ENCODE results near the gene TOM1L2. TPM values are rescaled to one million over a fixed set of nuclear protein-coding genes. Genes with fewer than 3 reads are reported as not detected.

TOM1L2 gene
- total RNA-seq, 2 donors from 2014 or later = 42.2 to 44.2 TPM

DNA sequence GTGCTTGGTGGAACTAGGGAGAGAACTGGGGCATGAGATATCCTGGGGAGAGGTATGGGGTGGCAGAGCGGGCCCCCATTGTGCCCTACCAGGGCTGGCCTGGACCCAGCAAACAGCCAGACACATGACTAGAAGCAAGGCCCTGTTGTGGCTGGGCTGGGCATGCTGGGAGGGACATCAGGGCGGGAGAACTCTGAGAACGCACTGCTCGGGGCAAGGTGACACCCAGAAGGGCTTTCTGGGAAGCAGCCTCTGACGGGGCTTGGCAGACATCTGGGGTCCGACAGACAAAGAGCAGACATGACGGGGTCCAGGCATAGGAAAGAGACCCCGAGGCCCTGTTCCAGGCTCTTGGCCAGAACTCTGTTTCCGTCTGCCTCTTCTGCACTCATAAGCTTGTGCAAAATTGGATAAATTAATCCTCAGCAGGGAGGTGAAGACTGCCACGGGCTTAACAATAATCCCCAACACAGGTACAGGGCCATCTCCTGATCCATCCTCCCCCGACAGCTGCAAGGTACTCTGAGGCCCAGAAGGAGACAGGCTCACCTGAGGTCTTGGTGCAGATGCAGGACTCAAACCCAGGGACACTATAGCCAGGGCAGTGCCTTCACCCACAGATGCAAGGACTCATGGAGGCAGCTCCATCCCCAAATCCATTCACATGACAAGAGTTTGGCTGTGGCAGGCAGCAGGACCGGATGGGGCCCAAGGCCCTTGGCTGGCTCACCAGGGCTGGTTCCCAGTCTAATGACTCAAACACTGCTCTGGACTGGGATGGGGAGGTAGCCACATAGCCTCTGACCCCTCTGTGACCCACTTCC lies 140.8 kb downstream of the TOM1L2 start:
- Mint-ChIP-seq H3K4me1 (peaks cover 45% of the 10 kb centered on the region), H3K27ac (no peak overlapping the region)

DNA sequence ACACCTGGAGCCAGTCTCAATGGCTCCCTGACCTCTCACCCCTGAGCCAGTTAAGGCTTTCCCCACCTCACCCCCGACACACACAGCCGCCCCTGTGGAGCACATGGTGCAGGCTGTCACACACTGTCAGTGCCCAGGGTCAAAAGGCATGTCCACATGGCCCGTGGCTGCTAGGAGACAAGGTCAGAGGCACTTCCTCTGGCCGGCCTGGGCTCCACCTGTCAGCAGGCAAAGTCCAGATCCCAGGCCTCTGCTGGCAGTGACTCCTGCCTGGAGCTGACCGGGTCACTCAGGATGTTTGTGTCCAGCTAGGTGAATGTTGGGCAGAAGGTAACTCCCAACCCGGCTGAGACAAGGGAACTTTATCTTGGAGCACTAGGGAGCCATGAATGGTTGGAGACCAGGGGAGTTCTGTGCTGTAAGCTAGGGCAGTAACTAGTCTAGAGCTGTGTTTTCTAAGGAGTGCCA lies 141.4 kb downstream of the TOM1L2 start:
- H3K9me3 ChIP-seq (ENCODE audit: control insufficient read depth, low read length, poor library complexity, severe bottlenecking) = no peaks in the 10 kb centered on the region
- H3K36me3 Mint-ChIP-seq (ENCODE audit: low read depth) = peaks cover 2% of the 10 kb centered on the region
- no peak for ATAC-seq
- DNase-seq = no peak
- no peak overlapping the region for H3K27ac Mint-ChIP-seq
- no peak overlapping the region for H3K4me3 Mint-ChIP-seq
- H3K27me3 Mint-ChIP-seq = no peaks in the 10 kb centered on the region
- H3K4me1 Mint-ChIP-seq = peaks cover 48% of the 10 kb centered on the region

More for the DNA sequence above, 140.8 kb downstream of the TOM1L2 start:
- Mint-ChIP-seq H3K27me3 (no peaks in the 10 kb centered on the region), H3K4me3 (no peak overlapping the region), H3K36me3 (ENCODE audit: low read depth) (peaks cover 2% of the 10 kb centered on the region)
- DNase-seq (no peak), ATAC-seq (no peak)
- H3K9me3 ChIP-seq (ENCODE audit: control insufficient read depth, low read length, poor library complexity, severe bottlenecking) = no peaks in the 10 kb centered on the region

DNA sequence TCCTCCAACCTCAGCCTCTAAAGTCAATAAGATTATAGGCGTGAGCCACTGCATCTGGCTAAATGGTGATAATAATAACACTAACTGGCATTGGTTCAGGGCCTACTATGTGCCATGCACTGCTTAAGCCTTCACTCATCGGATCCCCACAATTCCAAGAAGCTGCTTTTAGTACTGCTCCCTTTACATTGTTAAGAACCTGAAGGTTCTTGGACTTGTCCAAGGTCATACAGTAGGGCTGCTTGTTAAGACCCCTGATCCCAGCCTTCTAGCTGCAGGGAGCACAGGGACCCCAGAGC lies 142.0 kb downstream of the TOM1L2 start:
- peaks cover 2% of the 10 kb centered on the region for H3K36me3 Mint-ChIP-seq (ENCODE audit: low read depth)
- no peak overlapping the region for H3K27ac Mint-ChIP-seq

DNA sequence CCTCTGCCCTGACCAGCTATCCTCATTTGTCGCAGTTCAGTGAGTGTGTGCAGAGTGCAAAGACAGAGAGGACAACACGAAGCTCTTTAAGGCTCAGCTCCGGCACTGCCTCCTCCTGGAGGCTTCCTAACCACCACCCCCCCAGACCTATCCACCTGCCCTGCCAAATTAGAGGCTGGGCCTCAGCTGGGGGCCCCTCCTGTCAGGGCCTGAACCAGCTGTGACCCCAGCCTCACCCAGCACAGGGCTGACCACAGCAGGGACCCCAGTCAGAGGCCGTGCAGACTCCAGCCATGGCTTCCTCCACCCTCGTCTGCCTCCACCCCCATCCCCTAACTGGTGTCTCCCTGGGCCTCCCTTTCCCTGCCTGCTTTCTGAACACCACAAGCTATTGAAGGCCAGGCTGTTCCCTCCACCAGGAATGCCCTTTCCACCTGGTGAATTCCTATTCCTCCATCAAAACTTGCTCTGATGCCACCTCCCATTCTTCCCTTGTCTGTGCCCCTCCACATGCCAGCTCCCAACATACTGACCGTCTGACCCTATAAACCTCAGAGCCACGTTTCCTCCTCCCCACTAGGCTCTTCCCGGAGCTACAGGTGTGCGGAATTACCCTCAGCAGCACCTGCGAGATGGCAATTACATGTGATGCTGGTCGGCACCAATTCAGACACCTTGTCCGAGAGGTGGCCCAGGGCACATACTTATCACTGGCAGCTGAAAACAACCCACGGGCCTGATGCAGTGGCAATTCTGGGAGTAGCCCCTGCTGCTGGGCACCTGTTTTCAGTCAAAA lies 144.2 kb downstream of the TOM1L2 start:
- DNase-seq (no peak), ATAC-seq (no peak)
- H3K9me3 ChIP-seq (ENCODE audit: control insufficient read depth, low read length, poor library complexity, severe bottlenecking) = no peaks in the 10 kb centered on the region
- Mint-ChIP-seq H3K27ac (peak overlapping the region; percentile 96), H3K4me1 (peaks cover 45% of the 10 kb centered on the region), H3K36me3 (ENCODE audit: low read depth) (peaks cover 2% of the 10 kb centered on the region), H3K27me3 (no peaks in the 10 kb centered on the region), H3K4me3 (peak overlapping the region; percentile 61)

More for the DNA sequence above, 142.0 kb downstream of the TOM1L2 start:
- H3K27me3 Mint-ChIP-seq = no peaks in the 10 kb centered on the region
- ATAC-seq (no peak), DNase-seq (no peak)
- H3K4me3 Mint-ChIP-seq = no peak overlapping the region
- no peaks in the 10 kb centered on the region for H3K9me3 ChIP-seq (ENCODE audit: control insufficient read depth, low read length, poor library complexity, severe bottlenecking)
- peaks cover 45% of the 10 kb centered on the region for H3K4me1 Mint-ChIP-seq

DNA sequence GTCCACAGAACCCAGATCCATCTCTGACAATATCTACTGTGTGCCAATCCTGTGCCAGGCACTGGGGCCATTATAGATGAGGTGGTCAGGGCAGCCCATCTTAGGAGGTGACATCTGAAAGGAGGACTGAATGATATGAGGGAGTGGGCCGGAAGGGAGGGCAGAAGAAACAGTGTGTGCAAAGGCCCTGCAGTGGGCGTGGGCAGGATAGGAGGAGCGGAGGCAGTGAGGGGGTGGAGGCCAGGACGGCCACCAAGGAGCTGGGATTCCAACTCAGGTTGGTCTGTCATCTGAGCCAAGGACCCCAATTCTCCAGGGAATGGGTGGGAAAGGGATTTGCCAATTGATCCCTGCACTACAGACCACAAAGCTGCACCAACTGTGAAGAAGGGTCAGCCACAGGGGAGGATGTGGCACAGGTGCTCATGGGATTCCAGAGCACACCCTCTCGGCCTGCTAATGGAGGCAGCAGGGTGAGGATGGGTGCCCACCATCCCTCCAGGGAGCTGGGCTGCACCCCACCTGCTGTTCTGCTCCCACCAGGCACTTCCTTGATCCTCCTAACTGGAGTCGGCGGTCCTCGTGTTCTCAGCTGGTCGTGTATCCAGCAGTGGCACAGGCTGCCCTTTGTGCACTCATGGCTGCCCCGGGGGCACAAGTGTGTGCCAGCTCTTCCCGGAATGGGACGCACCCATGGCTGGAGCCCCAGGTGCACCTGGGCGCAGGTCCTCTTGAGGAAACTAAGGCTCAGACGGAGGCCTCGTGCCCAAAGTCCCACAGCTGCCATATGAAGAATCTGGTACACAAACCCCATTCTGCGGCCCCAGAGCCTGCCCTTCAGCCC lies 145.0 kb downstream of the TOM1L2 start:
- Mint-ChIP-seq H3K4me1 (peaks cover 49% of the 10 kb centered on the region), H3K36me3 (ENCODE audit: low read depth) (no peaks in the 10 kb centered on the region), H3K27me3 (no peaks in the 10 kb centered on the region), H3K27ac (peak overlapping the region; percentile 96), H3K4me3 (peak overlapping the region; percentile 76)
- no peaks in the 10 kb centered on the region for H3K9me3 ChIP-seq (ENCODE audit: control insufficient read depth, low read length, poor library complexity, severe bottlenecking)
- ATAC-seq (no peak), DNase-seq (no peak)

DNA sequence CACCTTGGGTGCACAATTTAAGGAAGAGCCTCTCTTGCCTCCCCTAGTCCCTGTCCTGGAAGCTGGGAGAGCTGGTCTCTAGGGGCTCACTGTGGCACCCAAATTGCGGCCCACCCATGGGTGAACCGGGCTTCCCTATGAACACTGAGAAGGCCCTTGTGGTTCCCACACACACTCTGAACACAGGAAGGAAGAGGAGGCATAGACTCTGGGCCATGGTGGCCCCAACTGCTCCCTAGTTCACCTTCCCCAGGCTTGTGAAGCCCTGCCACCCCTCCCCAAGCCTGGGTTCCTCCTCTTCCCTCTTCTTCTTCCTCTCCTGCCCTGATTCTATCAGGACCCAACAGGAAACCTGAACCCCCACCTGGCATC lies 145.9 kb downstream of the TOM1L2 start:
- no peaks in the 10 kb centered on the region for H3K36me3 Mint-ChIP-seq (ENCODE audit: low read depth)
- peak overlapping the region; percentile 96 for H3K27ac Mint-ChIP-seq
- no peak for ATAC-seq
- peaks cover 48% of the 10 kb centered on the region for H3K4me1 Mint-ChIP-seq
- no peak for DNase-seq
- no peaks in the 10 kb centered on the region for H3K9me3 ChIP-seq (ENCODE audit: control insufficient read depth, low read length, poor library complexity, severe bottlenecking)
- no peaks in the 10 kb centered on the region for H3K27me3 Mint-ChIP-seq
- H3K4me3 Mint-ChIP-seq = peak overlapping the region; percentile 76

DNA sequence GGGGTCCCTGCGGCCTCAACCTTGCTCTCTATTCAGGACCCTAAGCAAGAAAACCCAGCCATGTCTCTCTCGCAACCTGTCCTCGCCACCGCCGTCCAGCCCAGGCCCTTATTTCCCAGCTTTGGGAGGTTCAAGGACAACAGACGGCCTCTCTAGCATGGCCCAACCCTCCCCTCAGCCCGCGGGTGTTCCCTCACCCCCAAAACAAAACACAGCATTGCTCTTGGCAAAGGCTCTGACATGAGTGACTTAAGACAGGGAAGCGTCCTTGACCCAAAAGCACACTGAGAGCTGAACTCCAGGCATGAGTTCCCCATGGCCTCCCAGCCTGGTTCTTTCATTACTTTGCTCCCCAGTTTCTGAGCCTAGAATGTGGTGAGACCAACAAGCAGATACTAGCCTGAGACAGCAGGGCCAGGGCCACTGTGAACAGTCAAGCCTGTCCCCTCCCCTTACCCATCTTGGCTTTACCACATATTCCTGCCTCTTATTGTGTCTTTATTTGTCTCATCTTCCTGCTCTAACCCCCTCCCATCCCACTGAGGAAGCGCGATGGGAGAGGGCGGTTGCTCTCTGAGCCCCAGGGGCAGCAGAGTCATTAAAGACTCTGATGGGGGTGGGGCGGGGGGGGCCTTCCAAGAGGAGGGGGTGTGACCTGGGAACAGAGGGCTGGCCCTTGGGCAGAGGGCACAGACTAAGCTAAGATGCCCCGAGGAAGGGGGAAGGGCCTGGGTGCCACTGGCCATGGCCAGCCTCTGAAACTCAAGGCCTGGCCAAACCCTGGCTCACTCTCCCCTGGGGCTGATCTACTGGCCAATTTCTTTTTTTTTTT lies 147.2 kb downstream of the TOM1L2 start:
- no peaks in the 10 kb centered on the region for H3K27me3 Mint-ChIP-seq
- DNase-seq (no peak), ATAC-seq (no peak)
- H3K4me1 Mint-ChIP-seq = peaks cover 55% of the 10 kb centered on the region
- H3K36me3 Mint-ChIP-seq (ENCODE audit: low read depth) = no peaks in the 10 kb centered on the region
- H3K27ac Mint-ChIP-seq = peak overlapping the region; percentile 96
- peak overlapping the region; percentile 81 for H3K4me3 Mint-ChIP-seq
- no peaks in the 10 kb centered on the region for H3K9me3 ChIP-seq (ENCODE audit: control insufficient read depth, low read length, poor library complexity, severe bottlenecking)

DNA sequence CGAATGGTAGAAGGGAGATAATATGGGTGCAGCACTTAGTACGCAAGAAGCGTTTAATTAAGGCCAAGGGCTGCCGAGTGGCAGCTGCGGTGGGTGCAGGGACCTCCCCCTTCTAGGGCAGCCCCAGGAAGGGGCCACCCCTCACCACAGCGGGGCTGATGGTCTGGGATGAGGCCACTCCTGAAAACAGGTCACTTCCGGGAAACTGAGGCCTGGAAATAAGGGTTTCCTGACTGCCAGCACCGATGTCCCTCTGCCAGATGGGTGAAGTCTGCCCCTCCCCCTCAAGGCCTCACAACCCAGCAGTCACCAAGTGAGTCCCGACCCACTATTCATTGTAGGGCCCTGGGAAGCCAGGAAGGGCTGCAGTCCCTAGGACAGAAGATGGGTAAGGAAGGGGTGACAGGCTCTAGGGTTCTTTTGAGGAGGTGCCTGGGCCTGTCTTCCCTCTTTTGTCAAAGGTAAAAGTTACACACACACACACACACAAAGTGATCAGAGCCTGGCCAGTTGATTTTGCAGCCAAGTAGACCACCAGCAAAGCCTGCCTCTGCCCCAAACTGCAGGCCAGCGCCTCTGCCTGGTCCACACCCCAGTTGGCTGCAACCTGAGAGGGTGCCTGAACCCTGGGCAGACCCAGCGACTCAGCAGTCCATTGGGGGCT lies 147.9 kb downstream of the TOM1L2 start:
- Mint-ChIP-seq H3K27me3 (no peaks in the 10 kb centered on the region), H3K4me3 (peak overlapping the region; percentile 81), H3K36me3 (ENCODE audit: low read depth) (no peaks in the 10 kb centered on the region), H3K27ac (peak overlapping the region; percentile 96), H3K4me1 (peaks cover 60% of the 10 kb centered on the region)
- H3K9me3 ChIP-seq (ENCODE audit: control insufficient read depth, low read length, poor library complexity, severe bottlenecking) = no peaks in the 10 kb centered on the region
- ATAC-seq (peak; percentile 51), DNase-seq (no peak)

DNA sequence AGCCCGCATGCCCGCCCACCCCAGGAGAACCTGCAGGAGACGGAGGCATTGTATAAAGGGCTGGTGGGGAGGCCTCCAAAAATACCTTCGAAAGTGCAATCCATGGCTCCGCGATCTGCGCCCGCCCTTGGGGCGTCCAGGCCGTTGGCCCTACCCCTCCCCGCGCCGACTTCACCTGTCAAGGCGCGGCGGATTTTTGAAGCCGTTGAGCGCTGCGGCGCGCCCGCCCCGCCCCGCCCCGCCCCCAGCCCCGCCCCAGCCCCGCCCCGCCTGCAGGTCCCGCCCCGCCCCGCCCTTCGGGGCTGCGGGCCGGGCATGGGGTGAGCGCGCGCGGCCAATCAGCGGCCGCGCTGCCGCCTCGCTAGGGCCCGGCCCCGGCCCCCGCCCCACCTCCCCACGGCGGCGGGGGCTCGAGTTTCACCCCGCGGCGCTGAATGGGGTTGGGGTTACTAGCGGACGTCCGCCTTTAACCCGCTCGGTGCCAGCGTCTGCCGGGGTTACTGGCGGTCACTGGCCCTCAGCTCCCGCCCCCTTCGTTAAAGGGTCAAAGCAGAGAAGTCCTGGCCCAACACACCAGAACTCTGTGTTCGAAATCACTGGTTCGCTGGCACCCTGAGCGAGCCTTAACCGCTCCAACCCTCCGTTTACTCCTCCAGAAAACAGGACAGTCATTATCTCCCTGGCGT lies 148.6 kb downstream of the TOM1L2 start:
- no peaks in the 10 kb centered on the region for H3K9me3 ChIP-seq (ENCODE audit: control insufficient read depth, low read length, poor library complexity, severe bottlenecking)
- Mint-ChIP-seq H3K27ac (peak overlapping the region; percentile 96), H3K36me3 (ENCODE audit: low read depth) (peaks cover 2% of the 10 kb centered on the region), H3K4me3 (peak overlapping the region; percentile 81), H3K27me3 (no peaks in the 10 kb centered on the region), H3K4me1 (peaks cover 63% of the 10 kb centered on the region)
- ATAC-seq = peak; percentile 85
- peak; percentile 73 to 82 (median 76) for DNase-seq

DNA sequence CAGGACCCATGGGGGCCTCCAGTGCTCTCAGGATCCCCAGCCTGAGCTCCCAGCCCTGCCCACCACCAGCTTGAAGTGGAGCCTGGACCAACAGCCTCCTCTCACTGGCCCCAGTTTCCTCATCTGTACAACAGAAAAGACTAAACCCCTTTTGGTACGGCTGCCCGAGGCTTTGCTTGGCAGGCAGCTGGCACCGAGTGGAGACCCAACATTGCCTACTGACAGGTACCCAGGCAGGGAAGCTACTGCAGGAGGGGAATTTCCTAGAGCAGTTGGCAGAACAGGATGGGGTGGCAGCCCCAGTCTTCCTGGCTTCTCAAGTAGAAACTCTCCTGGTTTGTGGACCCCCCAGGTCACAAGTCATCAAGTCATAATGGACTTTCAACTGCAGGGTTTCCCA lies 149.6 kb downstream of the TOM1L2 start:
- Mint-ChIP-seq H3K27me3 (no peaks in the 10 kb centered on the region), H3K4me3 (peak overlapping the region; percentile 61), H3K4me1 (peaks cover 56% of the 10 kb centered on the region), H3K27ac (peak overlapping the region; percentile 76), H3K36me3 (ENCODE audit: low read depth) (peaks cover 2% of the 10 kb centered on the region)
- no peak for ATAC-seq
- DNase-seq = no peak
- no peaks in the 10 kb centered on the region for H3K9me3 ChIP-seq (ENCODE audit: control insufficient read depth, low read length, poor library complexity, severe bottlenecking)

DNA sequence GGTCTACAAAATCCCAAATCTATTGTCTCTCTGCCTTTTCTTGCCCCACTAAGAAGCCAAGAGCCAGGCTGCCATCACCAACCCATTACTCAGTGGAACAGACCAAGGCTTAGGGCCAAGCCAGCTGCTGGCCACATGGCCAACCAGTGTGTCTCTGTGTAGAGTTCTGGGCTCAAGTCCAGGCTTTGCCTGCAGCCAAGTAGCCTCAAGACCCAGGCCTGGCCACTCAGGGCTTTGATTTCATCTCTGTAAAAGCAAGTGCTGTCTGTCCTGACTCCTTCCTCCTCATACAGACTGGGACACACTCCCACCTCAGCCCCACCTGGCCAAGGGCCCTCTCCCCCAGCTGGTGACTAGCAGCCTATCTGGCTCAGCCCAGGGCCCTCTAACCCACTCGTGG lies 150.0 kb downstream of the TOM1L2 start:
- Mint-ChIP-seq H3K27ac (peak overlapping the region; percentile 76), H3K4me3 (peak overlapping the region; percentile 61), H3K36me3 (ENCODE audit: low read depth) (peaks cover 2% of the 10 kb centered on the region), H3K27me3 (no peaks in the 10 kb centered on the region), H3K4me1 (peaks cover 55% of the 10 kb centered on the region)
- ATAC-seq (no peak), DNase-seq (no peak)
- no peaks in the 10 kb centered on the region for H3K9me3 ChIP-seq (ENCODE audit: control insufficient read depth, low read length, poor library complexity, severe bottlenecking)

Data from T-helper 17 cell (primary cell).